OCI-LY1 (cell line): ENCODE results near the gene SLC6A4.

ENCODE experiments used
- H2AFZ ChIP-seq: fragments of 200-600 bp; sonication (generic), shearing (Covaris generic); 2 replicates; pipeline ENCODE4 v1.6.0; 2014; ENCODE audit warnings: antibody characterized with exemption, mild to moderate bottlenecking, low read length
- H3F3A ChIP-seq: fragments of 200-600 bp; sonication (generic), shearing (Covaris generic); 2 replicates; pipeline ENCODE4 v1.6.0; 2014; ENCODE audit warnings: mild to moderate bottlenecking, antibody characterized with exemption, low read length, moderate library complexity; ENCODE audit not compliant: insufficient read depth
- H3K27ac ChIP-seq: fragments of 200-600 bp; sonication (generic); 2 replicates; pipeline ENCODE4 v1.5.1; 2014; ENCODE audit warnings: low read length, mixed run types, mild to moderate bottlenecking, low read depth; ENCODE audit not compliant: poor library complexity, severe bottlenecking
- H3K27me3 ChIP-seq: fragments of 200-600 bp; sonication (generic); 2 replicates; pipeline ENCODE4 v1.6.0; 2014; ENCODE audit warnings: antibody characterized with exemption, mild to moderate bottlenecking, low read length, moderate library complexity; ENCODE audit not compliant: insufficient read depth
- H3K36me3 ChIP-seq: fragments of 200-600 bp; sonication (generic); 2 replicates; pipeline ENCODE4 v1.6.1; 2014; ENCODE audit warnings: mild to moderate bottlenecking, antibody characterized with exemption, low read length, moderate library complexity, mixed read lengths; ENCODE audit not compliant: insufficient read depth
- H3K4me1 ChIP-seq: fragments of 200-600 bp; sonication (generic); 2 replicates; pipeline ENCODE4 v1.5.1; 2014; ENCODE audit warnings: mild to moderate bottlenecking, low read length, moderate library complexity; ENCODE audit not compliant: insufficient read depth, severe bottlenecking
- H3K4me2 ChIP-seq: fragments of 200-600 bp; sonication (generic), shearing (Covaris generic); 2 replicates; pipeline ENCODE4 v1.6.1; 2014; ENCODE audit warnings: low read length
- H3K4me3 ChIP-seq: fragments of 200-600 bp; sonication (generic); 2 replicates; pipeline ENCODE4 v1.5.1; 2014; ENCODE audit warnings: low read length, low read depth, mild to moderate bottlenecking, mixed read lengths; ENCODE audit not compliant: poor library complexity, severe bottlenecking
- H3K79me2 ChIP-seq: fragments of 200-600 bp; shearing (Covaris generic); 2 replicates; pipeline ENCODE4 v1.6.1; 2016; ENCODE audit warnings: mixed run types, low read length, mixed read lengths; ENCODE audit not compliant: insufficient read depth
- H3K9ac ChIP-seq: fragments of 200-600 bp; sonication (generic), shearing (Covaris generic); 2 replicates; pipeline ENCODE4 v1.6.1; 2014; ENCODE audit warnings: mild to moderate bottlenecking, low read length, mixed read lengths
- H3K9me2 ChIP-seq: fragments of 200-600 bp; sonication (generic), shearing (Covaris generic); 2 replicates; pipeline ENCODE4 v1.6.1; 2014; ENCODE audit warnings: low read depth, mild to moderate bottlenecking, low read length, mixed read lengths
- H3K9me3 ChIP-seq: fragments of 200-600 bp; shearing (Covaris generic); 2 replicates; pipeline ENCODE4 v1.6.1; 2014; ENCODE audit warnings: low read length, mixed read lengths
- H4K20me1 ChIP-seq: fragments of 200-600 bp; sonication (generic), shearing (Covaris generic); 2 replicates; pipeline ENCODE4 v1.6.0; 2016; ENCODE audit warnings: mild to moderate bottlenecking, low read length; ENCODE audit not compliant: insufficient read depth
- EZH2 ChIP-seq: fragments of 200-600 bp; sonication (generic), shearing (Covaris generic); IDR thresholded peaks from 2 replicates; pipeline ENCODE4 v1.8.0; 2017; ENCODE audit warnings: borderline replicate concordance, mixed run types, mild to moderate bottlenecking, antibody characterized with exemption, low read length, moderate library complexity, mixed read lengths
- TF ChIP-seq, protein P1 (sequence below): fragments of 200-600 bp; sonication (generic), shearing (Covaris generic); IDR thresholded peaks from 2 replicates; pipeline ENCODE4 v1.5.1; 2017; ENCODE audit warnings: mild to moderate bottlenecking, antibody characterized with exemption, low read length, moderate library complexity, mixed read lengths

The SLC6A4 gene

DNA sequence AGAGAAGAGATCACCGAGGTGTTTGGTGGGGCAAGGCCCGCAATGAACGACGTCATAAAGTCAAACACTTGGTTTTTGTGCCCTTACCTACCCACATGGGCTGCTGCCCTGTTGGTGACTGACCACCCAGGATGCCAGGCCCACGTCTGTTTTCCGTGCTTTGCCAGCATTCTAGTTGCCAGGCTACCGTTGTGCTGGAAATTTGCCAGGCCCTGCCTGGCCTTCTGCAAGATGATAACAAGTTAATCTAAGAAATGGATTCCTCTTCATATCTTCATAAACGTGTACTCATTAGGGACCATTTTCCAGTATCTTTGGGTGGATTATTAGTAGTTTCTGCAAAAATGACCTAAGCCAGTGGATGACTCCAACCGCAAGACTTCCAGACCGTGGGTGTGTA, 35.4 kb downstream of the SLC6A4 start:
- Histone ChIP-seq H3K27me3 (no peaks in the 10 kb centered on the region), H3K9me2 (no peaks in the 10 kb centered on the region), H3K27ac (no peak overlapping the region), H4K20me1 (no peaks in the 10 kb centered on the region), H3K9ac (no peak overlapping the region), H3K4me2 (no peak overlapping the region), H3K4me1 (no peaks in the 10 kb centered on the region), H3K79me2 (no peaks in the 10 kb centered on the region), H3K4me3 (no peak overlapping the region), H3K36me3 (no peaks in the 10 kb centered on the region), H3F3A (no peaks in the 10 kb centered on the region), H3K9me3 (no peaks in the 10 kb centered on the region), H2AFZ (no peak overlapping the region)
- no peak for TF ChIP-seq EZH2
- TF ChIP-seq, protein P1, sequence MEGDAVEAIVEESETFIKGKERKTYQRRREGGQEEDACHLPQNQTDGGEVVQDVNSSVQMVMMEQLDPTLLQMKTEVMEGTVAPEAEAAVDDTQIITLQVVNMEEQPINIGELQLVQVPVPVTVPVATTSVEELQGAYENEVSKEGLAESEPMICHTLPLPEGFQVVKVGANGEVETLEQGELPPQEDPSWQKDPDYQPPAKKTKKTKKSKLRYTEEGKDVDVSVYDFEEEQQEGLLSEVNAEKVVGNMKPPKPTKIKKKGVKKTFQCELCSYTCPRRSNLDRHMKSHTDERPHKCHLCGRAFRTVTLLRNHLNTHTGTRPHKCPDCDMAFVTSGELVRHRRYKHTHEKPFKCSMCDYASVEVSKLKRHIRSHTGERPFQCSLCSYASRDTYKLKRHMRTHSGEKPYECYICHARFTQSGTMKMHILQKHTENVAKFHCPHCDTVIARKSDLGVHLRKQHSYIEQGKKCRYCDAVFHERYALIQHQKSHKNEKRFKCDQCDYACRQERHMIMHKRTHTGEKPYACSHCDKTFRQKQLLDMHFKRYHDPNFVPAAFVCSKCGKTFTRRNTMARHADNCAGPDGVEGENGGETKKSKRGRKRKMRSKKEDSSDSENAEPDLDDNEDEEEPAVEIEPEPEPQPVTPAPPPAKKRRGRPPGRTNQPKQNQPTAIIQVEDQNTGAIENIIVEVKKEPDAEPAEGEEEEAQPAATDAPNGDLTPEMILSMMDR: no peak

DNA sequence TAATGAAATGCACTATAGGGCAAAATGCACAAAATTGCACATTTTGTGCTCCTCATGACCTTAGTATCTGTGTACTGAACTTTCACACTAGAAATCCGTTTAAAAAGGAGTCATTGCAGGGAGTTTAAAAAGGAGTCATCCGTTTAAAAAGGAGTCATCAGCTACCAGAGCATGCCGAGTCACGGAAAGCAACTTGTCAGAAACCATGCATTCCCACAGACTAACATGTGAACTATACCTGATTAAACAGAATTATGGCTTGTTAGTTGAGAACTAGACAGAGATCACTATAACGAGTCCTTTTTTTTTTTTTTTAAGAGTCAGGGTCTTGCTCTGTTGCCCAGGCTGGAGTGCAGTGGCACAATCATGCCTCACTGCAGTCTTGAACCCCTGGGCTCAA, 35.9 kb downstream of the SLC6A4 start:
- TF ChIP-seq, protein P1: no peak
- TF ChIP-seq EZH2: no peak
- Histone ChIP-seq H4K20me1 (no peaks in the 10 kb centered on the region), H3K4me1 (no peaks in the 10 kb centered on the region), H3K9ac (no peak overlapping the region), H3K9me3 (no peaks in the 10 kb centered on the region), H3F3A (no peaks in the 10 kb centered on the region), H3K27me3 (no peaks in the 10 kb centered on the region), H3K27ac (no peak overlapping the region), H3K4me3 (no peak overlapping the region), H3K36me3 (no peaks in the 10 kb centered on the region), H3K9me2 (no peaks in the 10 kb centered on the region), H3K79me2 (no peaks in the 10 kb centered on the region), H3K4me2 (no peak overlapping the region), H2AFZ (no peak overlapping the region)

DNA sequence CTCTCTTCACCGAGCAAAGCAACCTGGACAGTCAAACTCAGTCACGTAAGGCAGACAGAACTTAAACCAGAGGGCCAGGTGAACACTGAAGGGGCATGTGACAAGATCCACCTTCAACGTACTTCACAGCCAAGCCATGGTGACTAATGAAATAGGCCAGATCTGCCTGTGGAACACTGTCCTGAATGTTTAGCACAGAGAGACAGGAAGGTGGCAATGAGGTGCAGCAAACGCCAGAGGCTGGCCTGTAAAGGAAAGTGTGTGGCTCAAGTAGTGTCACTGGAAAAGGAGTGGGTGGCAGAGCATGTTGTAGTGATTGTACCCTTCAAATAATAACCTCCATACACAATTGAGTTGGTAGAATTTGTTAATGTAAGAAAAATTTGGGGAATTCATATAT, 38.1 kb downstream of the SLC6A4 start:
- H2AFZ ChIP-seq: no peak overlapping the region
- H3K9ac ChIP-seq: no peak overlapping the region
- H3K36me3 ChIP-seq: no peaks in the 10 kb centered on the region
- H3K4me3 ChIP-seq: no peak overlapping the region
- H3K9me3 ChIP-seq: no peaks in the 10 kb centered on the region
- no peaks in the 10 kb centered on the region for H4K20me1 ChIP-seq
- no peaks in the 10 kb centered on the region for H3K4me1 ChIP-seq
- no peak overlapping the region for H3K4me2 ChIP-seq
- H3F3A ChIP-seq: no peaks in the 10 kb centered on the region
- no peaks in the 10 kb centered on the region for H3K79me2 ChIP-seq
- no peaks in the 10 kb centered on the region for H3K9me2 ChIP-seq
- no peaks in the 10 kb centered on the region for H3K27me3 ChIP-seq
- H3K27ac ChIP-seq: no peak overlapping the region
- TF ChIP-seq, protein P1: no peak
- no peak for TF ChIP-seq EZH2
